GM18873 (cell line): ENCODE results near the gene LBX1.

Experiments
- ATAC-seq: cut with Tn5 transposase; IDR thresholded peaks from one replicate; pipeline ENCODE4 v1.9.1; 2021; ENCODE audit warnings: mild to moderate bottlenecking, moderate library complexity, moderate number of reproducible peaks; ENCODE audit not compliant: unreplicated experiment, low FRiP score

Gene LBX1

GRCh38 chr10:101226491-101227428, 2.5 kb downstream of the LBX1 start:
- no peak for ATAC-seq

GRCh38 chr10:101225846-101226421, 3.3 kb downstream of the LBX1 start:
- ATAC-seq, result no peak

- ATAC-seq, result no peak
These were observed 4.1 kb downstream of the LBX1 start for GRCh38 chr10:101224910-101225823.

GRCh38 chr10:101224060-101224909, 5.0 kb downstream of the LBX1 start:
- no peak for ATAC-seq

GRCh38 chr10:101223274-101224059, 5.8 kb downstream of the LBX1 start:
- ATAC-seq, result no peak

GRCh38 chr10:101222683-101223273, 6.5 kb downstream of the LBX1 start:
- ATAC-seq, result no peak

- no peak for ATAC-seq
These were observed 7.2 kb downstream of the LBX1 start for GRCh38 chr10:101221963-101222531.

GRCh38 chr10:101221549-101221948, 7.7 kb downstream of the LBX1 start:
- ATAC-seq, result no peak

- no peak for ATAC-seq
These were observed 9.3 kb downstream of the LBX1 start for GRCh38 chr10:101219946-101220451.

GRCh38 chr10:101219139-101219945, 9.9 kb downstream of the LBX1 start:
- no peak for ATAC-seq

GRCh38 chr10:101218351-101219138, 10.7 kb downstream of the LBX1 start:
- no peak for ATAC-seq

- ATAC-seq, result no peak
These were observed 11.6 kb downstream of the LBX1 start for GRCh38 chr10:101217450-101218281.

GRCh38 chr10:101217044-101217425, 12.2 kb downstream of the LBX1 start:
- no peak for ATAC-seq

GRCh38 chr10:101216207-101217043, 12.8 kb downstream of the LBX1 start:
- no peak for ATAC-seq
